ENCODE results near the gene NPAS4.

Gene NPAS4

DNA sequence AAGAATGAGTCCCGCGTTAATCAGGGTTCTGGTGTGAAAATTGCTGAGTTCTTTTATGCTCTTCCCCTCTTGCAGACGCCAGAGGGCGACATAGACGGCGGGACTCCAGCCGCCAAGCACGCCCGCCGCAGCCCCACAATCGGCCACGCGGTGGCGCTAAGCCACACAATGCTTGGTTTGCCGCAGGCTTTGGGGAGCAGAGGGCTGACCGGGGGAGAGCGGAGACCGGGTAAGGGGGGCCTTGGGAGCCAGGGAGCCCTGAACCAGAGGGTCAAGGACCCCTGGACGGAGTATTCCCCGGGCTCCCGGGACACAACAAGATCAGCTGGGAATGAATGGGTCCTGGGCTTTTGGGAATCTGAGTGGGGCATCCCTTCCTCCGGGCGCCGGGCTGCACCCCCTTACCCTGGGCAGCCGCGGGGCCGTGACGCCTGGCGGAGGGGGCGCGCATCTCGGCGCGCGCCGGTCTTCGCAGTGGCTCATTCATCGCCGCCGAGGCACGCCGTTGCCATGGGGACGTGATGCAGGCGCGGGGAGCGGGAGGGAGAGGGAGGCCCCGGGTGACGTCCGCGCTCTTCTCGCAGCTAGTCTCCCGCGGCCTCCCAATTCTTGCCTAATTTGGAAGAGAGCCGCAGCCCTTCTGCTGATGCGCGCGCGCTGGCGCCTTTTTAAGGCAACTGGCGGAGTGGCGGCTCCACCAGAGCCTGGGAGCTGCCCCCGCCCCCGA, 12.2 kb upstream of the NPAS4 start (continued):
- TF ChIP-seq ZSCAN30 (tag by site-specific recombination; IDR thresholded peaks at IDR 0.05) (peak; percentile 61; the same call in 1 of the 2 replicates), ZNF768 (tag by site-specific recombination; IDR thresholded peaks at IDR 0.05) (no peak), GFI1B (tag by site-specific recombination; IDR thresholded peaks at IDR 0.05) (no peak), ZNF112 (tag by site-specific recombination; IDR thresholded peaks at IDR 0.05) (no peak), ZFP37 (tag by site-specific recombination; IDR thresholded peaks at IDR 0.05) (peak; percentile 73), IKZF3 (tag by site-specific recombination; IDR thresholded peaks at IDR 0.05) (peak; percentile 44), ZNF610 (tag by site-specific recombination; IDR thresholded peaks at IDR 0.05; ENCODE audit: borderline replicate concordance) (no peak), ZBTB7A (tag by site-specific recombination; IDR thresholded peaks at IDR 0.05; ENCODE audit: low read depth) (no peak), ZNF404 (tag by site-specific recombination; IDR thresholded peaks at IDR 0.05) (no peak), BCL11B (tag by site-specific recombination; IDR thresholded peaks at IDR 0.05; ENCODE audit: low read depth) (0 out of 2 replicates have a peak, but pooled peaks have one; percentile 62), ZNF776 (tag by site-specific recombination; IDR thresholded peaks at IDR 0.05; ENCODE audit: borderline replicate concordance) (no peak), ZXDB (tag by site-specific recombination; IDR thresholded peaks at IDR 0.05) (0 out of 2 replicates have a peak, but pooled peaks have one; percentile 18), KLF9 (tag by site-specific recombination; IDR thresholded peaks at IDR 0.05; ENCODE audit: low read depth) (0 out of 2 replicates have a peak, but pooled peaks have one; percentile 3), GLIS1 (tag by site-specific recombination; IDR thresholded peaks at IDR 0.05) (peak; percentile 65; the same call in 1 of the 2 replicates)
- TF ChIP-seq, protein P1, sequence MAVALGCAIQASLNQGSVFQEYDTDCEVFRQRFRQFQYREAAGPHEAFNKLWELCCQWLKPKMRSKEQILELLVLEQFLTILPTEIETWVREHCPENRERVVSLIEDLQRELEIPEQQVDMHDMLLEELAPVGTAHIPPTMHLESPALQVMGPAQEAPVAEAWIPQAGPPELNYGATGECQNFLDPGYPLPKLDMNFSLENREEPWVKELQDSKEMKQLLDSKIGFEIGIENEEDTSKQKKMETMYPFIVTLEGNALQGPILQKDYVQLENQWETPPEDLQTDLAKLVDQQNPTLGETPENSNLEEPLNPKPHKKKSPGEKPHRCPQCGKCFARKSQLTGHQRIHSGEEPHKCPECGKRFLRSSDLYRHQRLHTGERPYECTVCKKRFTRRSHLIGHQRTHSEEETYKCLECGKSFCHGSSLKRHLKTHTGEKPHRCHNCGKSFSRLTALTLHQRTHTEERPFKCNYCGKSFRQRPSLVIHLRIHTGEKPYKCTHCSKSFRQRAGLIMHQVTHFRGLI (tag by site-specific recombination; IDR thresholded peaks at IDR 0.05) = no peak
- TF ChIP-seq, protein P2, sequence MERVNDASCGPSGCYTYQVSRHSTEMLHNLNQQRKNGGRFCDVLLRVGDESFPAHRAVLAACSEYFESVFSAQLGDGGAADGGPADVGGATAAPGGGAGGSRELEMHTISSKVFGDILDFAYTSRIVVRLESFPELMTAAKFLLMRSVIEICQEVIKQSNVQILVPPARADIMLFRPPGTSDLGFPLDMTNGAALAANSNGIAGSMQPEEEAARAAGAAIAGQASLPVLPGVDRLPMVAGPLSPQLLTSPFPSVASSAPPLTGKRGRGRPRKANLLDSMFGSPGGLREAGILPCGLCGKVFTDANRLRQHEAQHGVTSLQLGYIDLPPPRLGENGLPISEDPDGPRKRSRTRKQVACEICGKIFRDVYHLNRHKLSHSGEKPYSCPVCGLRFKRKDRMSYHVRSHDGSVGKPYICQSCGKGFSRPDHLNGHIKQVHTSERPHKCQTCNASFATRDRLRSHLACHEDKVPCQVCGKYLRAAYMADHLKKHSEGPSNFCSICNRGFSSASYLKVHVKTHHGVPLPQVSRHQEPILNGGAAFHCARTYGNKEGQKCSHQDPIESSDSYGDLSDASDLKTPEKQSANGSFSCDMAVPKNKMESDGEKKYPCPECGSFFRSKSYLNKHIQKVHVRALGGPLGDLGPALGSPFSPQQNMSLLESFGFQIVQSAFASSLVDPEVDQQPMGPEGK (tag by site-specific recombination; IDR thresholded peaks at IDR 0.05) = peak; percentile 91
- TF ChIP-seq, protein P3, sequence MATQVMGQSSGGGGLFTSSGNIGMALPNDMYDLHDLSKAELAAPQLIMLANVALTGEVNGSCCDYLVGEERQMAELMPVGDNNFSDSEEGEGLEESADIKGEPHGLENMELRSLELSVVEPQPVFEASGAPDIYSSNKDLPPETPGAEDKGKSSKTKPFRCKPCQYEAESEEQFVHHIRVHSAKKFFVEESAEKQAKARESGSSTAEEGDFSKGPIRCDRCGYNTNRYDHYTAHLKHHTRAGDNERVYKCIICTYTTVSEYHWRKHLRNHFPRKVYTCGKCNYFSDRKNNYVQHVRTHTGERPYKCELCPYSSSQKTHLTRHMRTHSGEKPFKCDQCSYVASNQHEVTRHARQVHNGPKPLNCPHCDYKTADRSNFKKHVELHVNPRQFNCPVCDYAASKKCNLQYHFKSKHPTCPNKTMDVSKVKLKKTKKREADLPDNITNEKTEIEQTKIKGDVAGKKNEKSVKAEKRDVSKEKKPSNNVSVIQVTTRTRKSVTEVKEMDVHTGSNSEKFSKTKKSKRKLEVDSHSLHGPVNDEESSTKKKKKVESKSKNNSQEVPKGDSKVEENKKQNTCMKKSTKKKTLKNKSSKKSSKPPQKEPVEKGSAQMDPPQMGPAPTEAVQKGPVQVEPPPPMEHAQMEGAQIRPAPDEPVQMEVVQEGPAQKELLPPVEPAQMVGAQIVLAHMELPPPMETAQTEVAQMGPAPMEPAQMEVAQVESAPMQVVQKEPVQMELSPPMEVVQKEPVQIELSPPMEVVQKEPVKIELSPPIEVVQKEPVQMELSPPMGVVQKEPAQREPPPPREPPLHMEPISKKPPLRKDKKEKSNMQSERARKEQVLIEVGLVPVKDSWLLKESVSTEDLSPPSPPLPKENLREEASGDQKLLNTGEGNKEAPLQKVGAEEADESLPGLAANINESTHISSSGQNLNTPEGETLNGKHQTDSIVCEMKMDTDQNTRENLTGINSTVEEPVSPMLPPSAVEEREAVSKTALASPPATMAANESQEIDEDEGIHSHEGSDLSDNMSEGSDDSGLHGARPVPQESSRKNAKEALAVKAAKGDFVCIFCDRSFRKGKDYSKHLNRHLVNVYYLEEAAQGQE (tag by site-specific recombination; IDR thresholded peaks at IDR 0.05) = no peak
- TF ChIP-seq, protein P4, sequence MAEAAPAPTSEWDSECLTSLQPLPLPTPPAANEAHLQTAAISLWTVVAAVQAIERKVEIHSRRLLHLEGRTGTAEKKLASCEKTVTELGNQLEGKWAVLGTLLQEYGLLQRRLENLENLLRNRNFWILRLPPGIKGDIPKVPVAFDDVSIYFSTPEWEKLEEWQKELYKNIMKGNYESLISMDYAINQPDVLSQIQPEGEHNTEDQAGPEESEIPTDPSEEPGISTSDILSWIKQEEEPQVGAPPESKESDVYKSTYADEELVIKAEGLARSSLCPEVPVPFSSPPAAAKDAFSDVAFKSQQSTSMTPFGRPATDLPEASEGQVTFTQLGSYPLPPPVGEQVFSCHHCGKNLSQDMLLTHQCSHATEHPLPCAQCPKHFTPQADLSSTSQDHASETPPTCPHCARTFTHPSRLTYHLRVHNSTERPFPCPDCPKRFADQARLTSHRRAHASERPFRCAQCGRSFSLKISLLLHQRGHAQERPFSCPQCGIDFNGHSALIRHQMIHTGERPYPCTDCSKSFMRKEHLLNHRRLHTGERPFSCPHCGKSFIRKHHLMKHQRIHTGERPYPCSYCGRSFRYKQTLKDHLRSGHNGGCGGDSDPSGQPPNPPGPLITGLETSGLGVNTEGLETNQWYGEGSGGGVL (tag by site-specific recombination; IDR thresholded peaks at IDR 0.05) = peak; percentile 15; the same call in 1 of the 2 replicates
- TF ChIP-seq, protein P5, sequence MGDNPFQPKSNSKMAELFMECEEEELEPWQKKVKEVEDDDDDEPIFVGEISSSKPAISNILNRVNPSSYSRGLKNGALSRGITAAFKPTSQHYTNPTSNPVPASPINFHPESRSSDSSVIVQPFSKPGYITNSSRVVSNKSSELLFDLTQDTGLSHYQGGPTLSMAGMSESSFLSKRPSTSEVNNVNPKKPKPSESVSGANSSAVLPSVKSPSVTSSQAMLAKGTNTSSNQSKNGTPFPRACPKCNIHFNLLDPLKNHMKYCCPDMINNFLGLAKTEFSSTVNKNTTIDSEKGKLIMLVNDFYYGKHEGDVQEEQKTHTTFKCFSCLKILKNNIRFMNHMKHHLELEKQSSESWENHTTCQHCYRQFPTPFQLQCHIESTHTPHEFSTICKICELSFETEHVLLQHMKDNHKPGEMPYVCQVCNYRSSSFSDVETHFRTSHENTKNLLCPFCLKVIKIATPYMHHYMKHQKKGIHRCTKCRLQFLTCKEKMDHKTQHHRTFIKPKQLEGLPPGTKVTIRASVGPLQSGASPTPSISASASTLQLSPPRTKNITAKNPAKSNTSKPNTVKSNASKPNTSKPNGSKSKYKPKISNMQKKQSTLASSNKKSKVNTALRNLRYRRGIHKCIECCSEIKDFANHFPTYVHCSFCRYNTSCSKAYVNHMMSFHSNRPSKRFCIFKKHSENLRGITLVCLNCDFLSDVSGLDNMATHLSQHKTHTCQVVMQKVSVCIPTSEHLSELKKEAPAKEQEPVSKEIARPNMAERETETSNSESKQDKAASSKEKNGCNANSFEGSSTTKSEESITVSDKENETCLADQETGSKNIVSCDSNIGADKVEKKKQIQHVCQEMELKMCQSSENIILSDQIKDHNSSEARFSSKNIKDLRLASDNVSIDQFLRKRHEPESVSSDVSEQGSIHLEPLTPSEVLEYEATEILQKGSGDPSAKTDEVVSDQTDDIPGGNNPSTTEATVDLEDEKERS (tag by site-specific recombination; IDR thresholded peaks at IDR 0.05) = no peak
- TF ChIP-seq, protein P6, sequence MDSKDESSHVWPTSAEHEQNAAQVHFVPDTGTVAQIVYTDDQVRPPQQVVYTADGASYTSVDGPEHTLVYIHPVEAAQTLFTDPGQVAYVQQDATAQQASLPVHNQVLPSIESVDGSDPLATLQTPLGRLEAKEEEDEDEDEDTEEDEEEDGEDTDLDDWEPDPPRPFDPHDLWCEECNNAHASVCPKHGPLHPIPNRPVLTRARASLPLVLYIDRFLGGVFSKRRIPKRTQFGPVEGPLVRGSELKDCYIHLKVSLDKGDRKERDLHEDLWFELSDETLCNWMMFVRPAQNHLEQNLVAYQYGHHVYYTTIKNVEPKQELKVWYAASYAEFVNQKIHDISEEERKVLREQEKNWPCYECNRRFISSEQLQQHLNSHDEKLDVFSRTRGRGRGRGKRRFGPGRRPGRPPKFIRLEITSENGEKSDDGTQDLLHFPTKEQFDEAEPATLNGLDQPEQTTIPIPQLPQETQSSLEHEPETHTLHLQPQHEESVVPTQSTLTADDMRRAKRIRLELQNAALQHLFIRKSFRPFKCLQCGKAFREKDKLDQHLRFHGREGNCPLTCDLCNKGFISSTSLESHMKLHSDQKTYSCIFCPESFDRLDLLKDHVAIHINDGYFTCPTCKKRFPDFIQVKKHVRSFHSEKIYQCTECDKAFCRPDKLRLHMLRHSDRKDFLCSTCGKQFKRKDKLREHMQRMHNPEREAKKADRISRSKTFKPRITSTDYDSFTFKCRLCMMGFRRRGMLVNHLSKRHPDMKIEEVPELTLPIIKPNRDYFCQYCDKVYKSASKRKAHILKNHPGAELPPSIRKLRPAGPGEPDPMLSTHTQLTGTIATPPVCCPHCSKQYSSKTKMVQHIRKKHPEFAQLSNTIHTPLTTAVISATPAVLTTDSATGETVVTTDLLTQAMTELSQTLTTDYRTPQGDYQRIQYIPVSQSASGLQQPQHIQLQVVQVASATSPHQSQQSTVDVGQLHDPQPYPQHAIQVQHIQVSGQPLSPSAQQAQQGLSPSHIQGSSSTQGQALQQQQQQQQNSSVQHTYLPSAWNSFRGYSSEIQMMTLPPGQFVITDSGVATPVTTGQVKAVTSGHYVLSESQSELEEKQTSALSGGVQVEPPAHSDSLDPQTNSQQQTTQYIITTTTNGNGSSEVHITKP (tag by site-specific recombination; IDR thresholded peaks at IDR 0.05) = peak; percentile 71
- TF ChIP-seq, protein P7, sequence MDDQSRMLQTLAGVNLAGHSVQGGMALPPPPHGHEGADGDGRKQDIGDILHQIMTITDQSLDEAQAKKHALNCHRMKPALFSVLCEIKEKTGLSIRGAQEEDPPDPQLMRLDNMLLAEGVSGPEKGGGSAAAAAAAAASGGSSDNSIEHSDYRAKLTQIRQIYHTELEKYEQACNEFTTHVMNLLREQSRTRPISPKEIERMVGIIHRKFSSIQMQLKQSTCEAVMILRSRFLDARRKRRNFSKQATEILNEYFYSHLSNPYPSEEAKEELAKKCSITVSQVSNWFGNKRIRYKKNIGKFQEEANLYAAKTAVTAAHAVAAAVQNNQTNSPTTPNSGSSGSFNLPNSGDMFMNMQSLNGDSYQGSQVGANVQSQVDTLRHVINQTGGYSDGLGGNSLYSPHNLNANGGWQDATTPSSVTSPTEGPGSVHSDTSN (CRISPR knock-in tag; IDR thresholded peaks at IDR 0.05) = no peak
